AG10803 (cell line): ENCODE measurements around the gene KIAA0513.

Experiments
- DNase-seq: peaks from one replicate; pipeline ENCODE4 v3.0.0; 2010; ENCODE audit warnings: low read depth
- H3K4me3 ChIP-seq: 2 replicates; pipeline ENCODE4 v1.5.1; 2011; ENCODE audit warnings: mild to moderate bottlenecking, low read length, control low read depth
- CTCF ChIP-seq: conservative IDR thresholded peaks from 2 replicates; pipeline ENCODE4 v1.5.1; 2011; ENCODE audit warnings: mild to moderate bottlenecking, low read length, control low read depth, inconsistent platforms

Gene KIAA0513

GRCh38 chr16:85004587-85005205 lies 22.9 kb upstream of the KIAA0513 start:
- H3K4me3 ChIP-seq, result peak overlapping the region; percentile 30
- TF ChIP-seq CTCF, result no peak
- DNase-seq, result peak; percentile 92

GRCh38 chr16:85005285-85006069 lies 22.1 kb upstream of the KIAA0513 start:
- DNase-seq, result peak; percentile 82
- H3K4me3 ChIP-seq, result peak overlapping the region; percentile 30
- TF ChIP-seq CTCF, result no peak

- H3K4me3 ChIP-seq, result no peak overlapping the region
- no peak for TF ChIP-seq CTCF
- DNase-seq, result peak; percentile 74
Measured at GRCh38 chr16:85006639-85007038, 21.0 kb upstream of the KIAA0513 start.

GRCh38 chr16:85007496-85008214 lies 19.9 kb upstream of the KIAA0513 start:
- DNase-seq, result no peak
- no peak for TF ChIP-seq CTCF
- H3K4me3 ChIP-seq, result no peak overlapping the region

GRCh38 chr16:85008271-85008670 lies 19.3 kb upstream of the KIAA0513 start:
- no peak for TF ChIP-seq CTCF
- DNase-seq, result no peak
- H3K4me3 ChIP-seq, result no peak overlapping the region

GRCh38 chr16:85010446-85010930 lies 17.1 kb upstream of the KIAA0513 start:
- no peak for TF ChIP-seq CTCF
- no peak for DNase-seq
- H3K4me3 ChIP-seq, result peak overlapping the region; percentile 92
